ENCODE data around the gene KLK13.

The KLK13 gene

DNA sequence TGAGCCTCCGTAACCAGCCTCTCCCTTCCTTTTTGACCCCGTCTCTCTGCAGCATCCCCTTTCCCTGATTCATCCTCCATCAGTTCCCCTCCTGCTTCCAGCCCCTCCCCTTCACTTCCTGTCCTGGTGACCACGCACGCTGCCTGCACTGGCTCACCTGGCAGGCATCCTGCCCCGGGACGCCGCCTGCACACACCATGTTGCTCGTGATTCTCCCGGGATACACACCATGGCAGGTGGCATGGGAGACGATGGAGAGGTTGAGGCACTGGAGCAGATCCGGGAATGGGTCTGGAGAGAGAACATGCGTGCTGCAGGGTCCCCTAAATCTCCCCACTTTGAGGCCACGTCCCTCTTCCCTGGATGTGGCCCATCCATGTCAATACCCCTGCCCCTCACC, 34.3 kb downstream of the KLK13 start:
- no peak for DNase-seq (ENCODE audit: extremely low read depth, low read depth)
- TF ChIP-seq CTCF (IDR thresholded peaks at IDR 0.05; ENCODE audit: low read depth, low read length, missing control alignments), result no peak
- H3K4me3 ChIP-seq (replicated peaks; ENCODE audit: low read depth, low read length), result no peak overlapping the region

DNA sequence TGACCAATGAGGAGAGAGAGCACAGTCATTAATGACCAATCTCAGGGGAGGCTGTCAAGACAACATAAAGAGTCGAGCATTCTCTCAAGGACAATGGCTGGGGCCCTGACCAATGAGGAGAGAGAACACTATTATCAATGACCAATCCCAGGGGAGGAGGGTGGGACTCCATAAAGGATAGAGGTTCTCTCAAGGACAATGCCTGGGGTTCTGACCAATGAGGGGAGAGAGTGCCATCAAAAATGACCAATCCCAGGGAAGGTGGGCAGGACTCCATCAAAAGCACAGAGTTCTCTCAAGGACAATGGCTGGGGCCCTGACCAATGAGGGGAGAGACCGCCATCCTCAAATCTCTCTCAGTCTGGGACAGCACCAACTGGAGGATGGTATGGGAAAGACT, 35.2 kb downstream of the KLK13 start:
- H3K4me3 ChIP-seq (replicated peaks; ENCODE audit: low read depth, low read length), result no peak overlapping the region
- DNase-seq (ENCODE audit: extremely low read depth, low read depth), result no peak
- no peak for TF ChIP-seq CTCF (IDR thresholded peaks at IDR 0.05; ENCODE audit: low read depth, low read length, missing control alignments)

- TF ChIP-seq CTCF (IDR thresholded peaks at IDR 0.05; ENCODE audit: low read depth, low read length, missing control alignments), result no peak
- H3K4me3 ChIP-seq (replicated peaks; ENCODE audit: low read depth, low read length), result no peak overlapping the region
- no peak for DNase-seq (ENCODE audit: extremely low read depth, low read depth)
Measured at GRCh38 chr19:51027873-51028272, 37.0 kb downstream of the KLK13 start.

DNA sequence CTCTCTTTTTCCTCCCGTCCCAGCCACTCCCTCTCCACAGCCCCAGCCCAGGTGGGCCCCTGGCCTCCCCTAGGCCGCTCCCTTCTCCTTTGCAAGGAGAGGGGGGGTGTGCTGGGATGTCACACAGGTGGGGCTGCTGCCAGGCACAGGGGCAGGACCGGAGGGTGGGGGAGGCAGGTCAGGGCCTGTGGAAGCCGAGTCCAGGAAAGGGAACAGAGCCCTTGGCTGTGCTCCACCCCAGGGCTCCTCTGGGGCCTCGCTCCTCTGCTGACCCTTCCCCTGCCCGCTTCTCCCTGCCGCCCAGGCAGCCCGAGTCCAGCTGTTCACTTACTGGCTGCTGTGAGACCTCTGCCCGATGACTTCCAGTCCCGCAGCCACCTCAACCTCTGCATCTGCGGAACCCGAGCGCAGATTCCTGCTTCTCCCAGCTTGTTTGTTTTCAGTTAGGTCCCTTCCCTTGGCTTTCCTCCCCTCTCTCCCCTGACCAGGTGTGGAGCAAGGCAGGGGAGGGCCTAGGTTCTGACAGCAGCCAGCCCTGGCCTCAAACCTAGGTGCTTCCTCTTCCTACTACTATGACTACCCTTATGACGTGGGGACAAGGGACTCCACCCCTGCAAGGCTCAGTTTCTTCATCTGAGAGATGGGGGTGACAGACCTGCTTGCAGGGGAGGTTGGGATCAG, 37.6 kb downstream of the KLK13 start:
- DNase-seq (ENCODE audit: extremely low read depth, low read depth), result no peak
- no peak for TF ChIP-seq CTCF (IDR thresholded peaks at IDR 0.05; ENCODE audit: low read depth, low read length, missing control alignments)
- H3K4me3 ChIP-seq (replicated peaks; ENCODE audit: low read depth, low read length), result no peak overlapping the region

DNA sequence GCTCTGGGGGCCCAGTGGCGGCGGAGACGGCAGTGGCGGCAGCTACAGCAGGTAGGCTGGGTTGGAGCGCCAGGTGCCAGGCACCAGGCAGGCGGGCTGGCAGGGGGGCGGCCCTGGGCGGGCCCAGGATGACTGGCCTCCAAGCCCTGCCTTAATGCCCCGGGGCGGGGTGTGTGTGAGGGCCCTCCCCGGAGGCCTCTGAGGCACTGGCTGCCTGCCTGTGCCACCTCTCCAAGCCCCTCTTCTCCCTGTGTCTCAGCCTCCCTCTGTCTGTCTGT, 38.4 kb downstream of the KLK13 start, which contains the start of gene KLK11:
TSS of gene KLK11 (minus strand) at position 63 of the 278 bp plus-strand sequence. CDS start 985 bp downstream, outside the sequence.
- TF ChIP-seq CTCF (IDR thresholded peaks at IDR 0.05; ENCODE audit: low read depth, low read length, missing control alignments), result no peak

GRCh38 chr19:51025809-51026553, 38.9 kb downstream of the KLK13 start:
- DNase-seq (ENCODE audit: extremely low read depth, low read depth), result no peak
- no peak for TF ChIP-seq CTCF (IDR thresholded peaks at IDR 0.05; ENCODE audit: low read depth, low read length, missing control alignments)
- no peak overlapping the region for H3K4me3 ChIP-seq (replicated peaks; ENCODE audit: low read depth, low read length)

More for the DNA sequence above, 38.4 kb downstream of the KLK13 start, which contains the start of gene KLK11:
- H3K4me3 ChIP-seq (replicated peaks; ENCODE audit: low read depth, low read length), result no peak within 1 kb of the TSS
- no peak for DNase-seq (ENCODE audit: extremely low read depth, low read depth)
